ENCODE results near the gene LDLR.
A peak's percentile ranks its signal among the peaks of the same experiment; 100 is the strongest.
"Not testable (repeated sequence)": the region's sequence is repeated elsewhere in the genome, so short reads cannot be mapped to it uniquely, and the experiment has no call there.

LDLR gene

DNA sequence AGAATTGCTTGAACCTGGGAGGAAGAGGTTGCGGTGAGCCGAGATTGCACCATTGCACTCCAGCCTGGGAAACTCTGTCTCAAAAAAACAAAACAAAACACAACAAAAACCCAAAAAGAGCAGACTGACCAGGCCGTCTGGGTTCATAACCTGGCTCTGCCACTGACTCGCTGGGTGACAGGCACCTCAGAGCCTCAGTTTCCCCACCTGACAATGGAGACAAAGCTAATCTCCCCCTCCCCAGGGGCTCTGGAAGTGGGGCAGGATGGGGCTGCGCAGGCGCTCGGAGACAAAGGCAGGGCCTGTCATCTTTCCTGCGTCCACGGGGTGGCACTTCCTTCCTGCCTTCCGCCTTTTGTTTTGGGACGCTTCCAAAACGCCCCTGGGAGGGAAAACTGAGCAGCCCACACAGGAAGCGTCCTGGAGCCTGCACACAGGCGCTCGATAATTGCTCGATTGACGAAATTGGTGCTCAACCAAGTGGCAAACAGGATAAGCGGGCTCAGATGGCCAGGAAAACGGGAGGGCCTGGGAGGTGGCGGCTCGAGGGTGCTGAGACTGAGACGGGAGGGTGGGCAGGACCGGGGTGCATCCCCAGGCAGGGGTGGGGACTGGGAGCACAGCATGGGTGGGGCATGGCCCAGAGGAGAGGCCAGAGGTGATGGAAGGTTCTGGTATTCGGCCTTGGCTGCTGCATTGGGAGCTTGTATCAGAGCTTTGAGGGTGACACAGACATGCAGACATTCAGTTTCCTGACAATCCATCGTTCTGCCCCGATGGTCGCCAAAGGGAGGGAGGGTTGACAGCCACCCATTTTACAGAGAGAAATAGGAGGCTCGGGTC, 48.5 kb downstream of the LDLR start:
- TF ChIP-seq, protein P1, sequence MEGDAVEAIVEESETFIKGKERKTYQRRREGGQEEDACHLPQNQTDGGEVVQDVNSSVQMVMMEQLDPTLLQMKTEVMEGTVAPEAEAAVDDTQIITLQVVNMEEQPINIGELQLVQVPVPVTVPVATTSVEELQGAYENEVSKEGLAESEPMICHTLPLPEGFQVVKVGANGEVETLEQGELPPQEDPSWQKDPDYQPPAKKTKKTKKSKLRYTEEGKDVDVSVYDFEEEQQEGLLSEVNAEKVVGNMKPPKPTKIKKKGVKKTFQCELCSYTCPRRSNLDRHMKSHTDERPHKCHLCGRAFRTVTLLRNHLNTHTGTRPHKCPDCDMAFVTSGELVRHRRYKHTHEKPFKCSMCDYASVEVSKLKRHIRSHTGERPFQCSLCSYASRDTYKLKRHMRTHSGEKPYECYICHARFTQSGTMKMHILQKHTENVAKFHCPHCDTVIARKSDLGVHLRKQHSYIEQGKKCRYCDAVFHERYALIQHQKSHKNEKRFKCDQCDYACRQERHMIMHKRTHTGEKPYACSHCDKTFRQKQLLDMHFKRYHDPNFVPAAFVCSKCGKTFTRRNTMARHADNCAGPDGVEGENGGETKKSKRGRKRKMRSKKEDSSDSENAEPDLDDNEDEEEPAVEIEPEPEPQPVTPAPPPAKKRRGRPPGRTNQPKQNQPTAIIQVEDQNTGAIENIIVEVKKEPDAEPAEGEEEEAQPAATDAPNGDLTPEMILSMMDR (conservative IDR thresholded peaks at IDR 0.05; ENCODE audit: low read depth) = peak; percentile 85
- H3K27ac ChIP-seq = peak overlapping the region; percentile 100
- peak; percentile 82 for DNase-seq (ENCODE audit: low spot score)
- ChIA-PET POLR2A (ENCODE audit: low non-redundant PET) (interaction anchor here (0.6 kb wide), 1 partner anchor 52 kb away, joined by 3 read pairs; no protein-coding TSS in a partner anchor), CTCF (interaction anchor here (0.6 to 1.7 kb wide), 13 partner anchors 12 to 156 kb away, joined by 3 to 5 read pairs (median 4); no protein-coding TSS in a partner anchor)

DNA sequence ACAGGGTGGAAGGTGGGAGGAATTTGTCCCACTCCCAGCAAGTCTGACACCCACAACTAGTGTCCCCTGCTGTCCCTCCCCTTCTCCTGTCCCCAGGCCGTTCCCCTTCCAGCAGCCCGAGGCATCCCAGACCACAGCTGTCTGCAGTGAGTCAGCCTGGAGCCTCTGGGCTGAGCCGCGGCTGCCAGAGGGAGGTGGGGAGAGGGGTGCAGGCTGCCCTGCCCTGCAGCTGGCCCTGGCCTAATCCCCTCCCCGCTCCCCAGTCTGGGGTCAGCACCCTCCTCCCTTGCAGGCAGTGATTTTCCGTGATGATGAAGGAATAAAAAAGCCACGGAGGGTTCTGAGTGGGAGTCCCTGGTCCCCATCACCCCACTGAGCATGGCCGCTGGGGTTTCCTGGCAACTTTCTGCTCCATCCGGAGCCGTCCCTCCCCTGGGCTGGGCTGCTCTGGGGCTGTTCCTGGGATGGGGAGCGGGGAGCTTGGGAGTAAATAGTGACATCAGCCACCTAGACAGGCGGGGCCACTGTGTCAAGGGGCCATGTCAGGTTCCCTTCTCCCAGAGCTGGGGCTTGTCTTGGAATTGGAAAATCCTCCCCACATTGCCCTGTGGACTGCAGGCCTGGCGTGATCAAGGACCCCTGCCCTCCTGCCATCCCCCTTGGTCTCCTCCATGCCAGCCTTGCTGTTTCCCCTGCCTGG, 49.5 kb downstream of the LDLR start:
- peak; percentile 55 for DNase-seq (ENCODE audit: low spot score)
- POLR2A ChIA-PET (ENCODE audit: low non-redundant PET) = interaction anchor here (0.6 kb wide), 1 partner anchor 51 kb away, joined by 3 read pairs; no protein-coding TSS in a partner anchor
- TF ChIP-seq, protein P1 (conservative IDR thresholded peaks at IDR 0.05; ENCODE audit: low read depth) = no peak
- CTCF ChIA-PET = interaction anchor here (0.6 to 1.1 kb wide), 7 partner anchors 13 to 81 kb away, joined by 3 to 5 read pairs (median 4); no protein-coding TSS in a partner anchor
- H3K27ac ChIP-seq = peak overlapping the region; percentile 100

DNA sequence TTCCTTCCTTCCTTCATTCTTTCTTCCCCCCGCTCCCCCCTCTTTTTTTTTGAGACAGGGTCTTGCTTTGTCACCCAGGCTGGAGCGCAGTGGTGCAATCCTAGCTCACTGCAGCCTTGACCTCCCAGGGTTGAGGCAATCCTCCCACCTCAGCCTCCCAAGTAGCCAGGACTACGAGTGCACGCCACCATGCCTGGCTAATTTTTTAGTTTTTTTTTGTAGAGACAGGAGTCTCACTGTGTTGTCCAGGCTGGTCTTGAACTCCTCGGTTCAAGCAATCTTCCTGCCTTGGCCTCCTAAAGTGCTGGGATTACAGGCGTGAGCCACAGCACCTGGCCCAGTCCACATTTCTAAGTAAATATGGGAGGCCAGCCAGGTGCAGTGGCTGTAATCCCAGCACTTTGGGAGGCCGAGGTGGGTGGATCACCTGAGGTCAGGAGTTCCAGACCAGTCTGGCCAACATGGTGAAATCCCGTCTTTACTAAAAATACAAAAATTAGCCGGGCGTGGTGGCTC, 50.8 kb downstream of the LDLR start:
- POLR2A ChIA-PET (ENCODE audit: low non-redundant PET); DNase-seq (ENCODE audit: low spot score); CTCF ChIA-PET: not testable (repeated sequence)
- peak overlapping the region; percentile 100 for H3K27ac ChIP-seq

DNA sequence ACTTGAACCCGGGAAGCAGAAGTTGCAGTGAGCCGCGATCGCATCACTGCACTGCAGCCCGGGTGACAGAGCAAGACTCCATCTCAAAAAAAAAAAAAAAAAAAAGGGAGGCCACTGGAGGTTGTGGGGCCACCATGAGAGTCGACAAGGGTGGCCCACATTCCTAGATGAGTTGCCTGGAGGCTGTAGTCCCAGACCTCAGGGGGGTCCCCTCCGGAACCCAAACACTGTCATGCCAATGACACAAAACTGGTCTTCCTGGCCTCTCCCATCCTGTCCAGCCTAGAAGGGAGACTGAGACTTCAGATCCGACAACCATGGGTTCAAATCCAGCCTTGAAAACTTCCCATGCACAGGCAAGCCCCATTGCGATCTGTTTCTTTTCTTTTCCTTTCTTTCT, 51.6 kb downstream of the LDLR start:
- TF ChIP-seq, protein P1 (conservative IDR thresholded peaks at IDR 0.05; ENCODE audit: low read depth) = no peak
- ChIA-PET CTCF (no interaction called here), POLR2A (ENCODE audit: low non-redundant PET) (interaction anchor here (0.6 kb wide), 1 partner anchor 14 kb away, joined by 3 read pairs; no protein-coding TSS in a partner anchor)
- peak overlapping the region; percentile 100 for H3K27ac ChIP-seq
- no peak for DNase-seq (ENCODE audit: low spot score)

DNA sequence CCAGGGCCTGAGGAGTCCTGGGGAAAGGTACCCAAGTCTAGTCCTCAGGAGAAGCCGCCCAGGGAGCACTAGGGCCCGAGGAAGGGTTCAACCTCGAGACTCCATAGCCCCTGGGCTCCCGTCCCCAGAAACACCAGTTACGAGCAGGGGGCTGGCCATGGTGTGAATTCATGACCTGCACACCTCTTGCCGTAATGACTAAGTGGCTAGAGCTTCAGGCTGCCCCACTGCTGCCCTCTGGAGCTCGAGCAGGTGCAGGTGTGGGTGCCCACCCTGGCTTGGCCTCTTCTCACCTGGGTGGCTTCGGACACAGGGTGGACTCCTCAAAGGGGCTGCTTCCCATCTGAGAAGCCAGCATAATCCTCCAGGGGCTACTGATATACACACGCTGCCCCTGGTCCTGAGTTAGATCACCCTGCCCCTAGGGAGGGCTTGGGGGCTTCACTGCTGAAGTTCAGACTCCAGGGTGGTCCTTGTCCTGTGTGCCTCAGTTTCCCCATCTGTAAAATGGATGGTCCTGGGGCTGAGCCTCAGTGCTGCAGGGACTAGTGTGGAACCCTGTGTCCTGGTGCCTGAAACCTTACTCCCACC, 52.8 kb downstream of the LDLR start:
- ChIA-PET POLR2A (ENCODE audit: low non-redundant PET) (no interaction called here), CTCF (interaction anchor here (0.6 to 0.7 kb wide), 2 partner anchors 11 to 133 kb away, joined by 3 read pairs; no protein-coding TSS in a partner anchor)
- DNase-seq (ENCODE audit: low spot score) = no peak
- TF ChIP-seq, protein P1 (conservative IDR thresholded peaks at IDR 0.05; ENCODE audit: low read depth) = no peak
- H3K27ac ChIP-seq = peak overlapping the region; percentile 100

DNA sequence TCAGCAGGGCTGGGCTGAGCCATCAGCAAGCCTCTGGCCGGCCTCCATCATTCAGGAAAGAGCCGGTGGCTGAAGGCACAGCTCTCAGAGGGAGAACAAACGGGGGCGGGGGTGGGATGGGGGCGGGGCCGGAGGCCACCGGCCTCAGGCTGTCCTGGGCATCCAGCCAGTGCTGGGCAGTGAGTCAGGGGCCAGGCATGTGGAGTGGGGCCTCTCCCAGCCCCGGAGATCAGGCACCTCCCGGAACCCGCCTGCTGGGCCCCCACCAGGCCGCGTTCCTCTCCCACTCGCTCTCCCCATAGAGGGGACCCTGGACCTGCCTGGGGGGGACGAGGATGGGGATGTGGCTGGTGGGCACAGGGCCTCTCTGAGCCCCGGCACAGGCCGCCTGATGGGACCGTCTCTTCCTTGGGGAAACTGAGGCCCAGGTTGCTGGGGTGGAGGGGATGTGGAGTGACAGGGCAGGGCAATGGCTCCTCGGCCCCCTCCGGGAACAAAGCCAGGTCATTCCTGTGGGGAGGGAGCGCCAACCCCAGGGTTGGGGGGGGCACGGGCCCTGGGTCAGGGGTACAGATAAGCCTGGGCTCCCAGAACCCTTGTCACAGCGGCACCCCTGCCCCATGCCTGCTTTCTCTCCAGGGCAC, 53.4 kb downstream of the LDLR start:
- H3K27ac ChIP-seq = peak overlapping the region; percentile 100
- POLR2A ChIA-PET (ENCODE audit: low non-redundant PET) = interaction anchor here (0.6 kb wide), 1 partner anchor 1314 kb away, joined by 7 read pairs; no protein-coding TSS in a partner anchor
- CTCF ChIA-PET = interaction anchor here (0.7 kb wide), 1 partner anchor 132 kb away, joined by 3 read pairs; no protein-coding TSS in a partner anchor
- TF ChIP-seq, protein P1 (conservative IDR thresholded peaks at IDR 0.05; ENCODE audit: low read depth) = no peak
- peak; percentile 91 for DNase-seq (ENCODE audit: low spot score)

Data from RWPE1 (cell line).